Measurements from ENCODE around the gene NFE2L3. TPM values are rescaled to one million over a fixed set of nuclear protein-coding genes. Genes with fewer than 3 reads are reported as not detected.

NFE2L3 gene
- total and polyA plus RNA-seq, 9 of the 15 experiments (the other 6 are each of a cell fraction or from before 2014, with no cell fraction given): 2.9 to 16.9 (median 12.4) TPM

DNA sequence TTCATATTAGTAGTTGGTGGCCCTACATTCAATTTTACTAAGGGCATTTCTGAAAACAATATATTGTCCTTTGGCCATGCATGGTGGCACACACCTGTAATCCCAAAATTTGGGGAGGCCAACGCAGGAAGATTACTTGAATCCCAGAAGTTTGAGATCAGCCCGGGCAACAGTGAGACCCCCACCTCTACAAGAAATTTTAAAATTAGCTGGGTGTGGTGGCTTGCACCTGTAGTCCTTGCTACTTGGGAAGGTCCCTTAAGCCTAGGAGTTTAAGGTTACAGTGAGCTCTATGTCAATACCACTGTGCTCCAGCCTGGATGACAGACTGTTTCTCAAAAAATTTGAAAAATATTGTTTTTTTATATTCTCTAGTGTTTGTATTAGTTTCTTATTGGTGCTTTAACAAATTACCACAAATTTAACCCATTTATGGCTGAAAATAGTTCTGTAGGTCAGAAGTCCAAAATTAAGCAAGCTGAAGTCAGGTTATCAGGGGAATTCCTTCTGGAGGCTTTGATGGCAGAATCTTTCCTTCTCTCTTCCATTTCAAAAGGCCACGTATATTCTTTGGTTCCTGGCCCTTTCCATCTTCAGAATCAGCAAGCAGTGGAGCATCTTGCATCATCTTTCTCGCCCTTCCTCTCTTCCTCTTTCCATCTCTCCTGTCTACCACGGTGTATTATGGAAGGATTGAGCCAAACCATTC is 62.0 kb downstream of the NFE2L3 start (continued):
- TF ChIP-seq, protein P1, sequence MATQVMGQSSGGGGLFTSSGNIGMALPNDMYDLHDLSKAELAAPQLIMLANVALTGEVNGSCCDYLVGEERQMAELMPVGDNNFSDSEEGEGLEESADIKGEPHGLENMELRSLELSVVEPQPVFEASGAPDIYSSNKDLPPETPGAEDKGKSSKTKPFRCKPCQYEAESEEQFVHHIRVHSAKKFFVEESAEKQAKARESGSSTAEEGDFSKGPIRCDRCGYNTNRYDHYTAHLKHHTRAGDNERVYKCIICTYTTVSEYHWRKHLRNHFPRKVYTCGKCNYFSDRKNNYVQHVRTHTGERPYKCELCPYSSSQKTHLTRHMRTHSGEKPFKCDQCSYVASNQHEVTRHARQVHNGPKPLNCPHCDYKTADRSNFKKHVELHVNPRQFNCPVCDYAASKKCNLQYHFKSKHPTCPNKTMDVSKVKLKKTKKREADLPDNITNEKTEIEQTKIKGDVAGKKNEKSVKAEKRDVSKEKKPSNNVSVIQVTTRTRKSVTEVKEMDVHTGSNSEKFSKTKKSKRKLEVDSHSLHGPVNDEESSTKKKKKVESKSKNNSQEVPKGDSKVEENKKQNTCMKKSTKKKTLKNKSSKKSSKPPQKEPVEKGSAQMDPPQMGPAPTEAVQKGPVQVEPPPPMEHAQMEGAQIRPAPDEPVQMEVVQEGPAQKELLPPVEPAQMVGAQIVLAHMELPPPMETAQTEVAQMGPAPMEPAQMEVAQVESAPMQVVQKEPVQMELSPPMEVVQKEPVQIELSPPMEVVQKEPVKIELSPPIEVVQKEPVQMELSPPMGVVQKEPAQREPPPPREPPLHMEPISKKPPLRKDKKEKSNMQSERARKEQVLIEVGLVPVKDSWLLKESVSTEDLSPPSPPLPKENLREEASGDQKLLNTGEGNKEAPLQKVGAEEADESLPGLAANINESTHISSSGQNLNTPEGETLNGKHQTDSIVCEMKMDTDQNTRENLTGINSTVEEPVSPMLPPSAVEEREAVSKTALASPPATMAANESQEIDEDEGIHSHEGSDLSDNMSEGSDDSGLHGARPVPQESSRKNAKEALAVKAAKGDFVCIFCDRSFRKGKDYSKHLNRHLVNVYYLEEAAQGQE (IDR thresholded peaks at IDR 0.05; ENCODE audit: borderline replicate concordance): no peak
- TF ChIP-seq, protein P1 (CRISPR knock-in tag; IDR thresholded peaks at IDR 0.05; ENCODE audit: low read depth): no peak
- TF ChIP-seq CTBP1 (IDR thresholded peaks at IDR 0.05; ENCODE audit: borderline replicate concordance) (peak; percentile 85), HDGF (IDR thresholded peaks at IDR 0.05) (no peak), SUPT5H (IDR thresholded peaks at IDR 0.05) (no peak), CSDE1 (IDR thresholded peaks at IDR 0.05) (no peak), ZFPM2 (CRISPR knock-in tag; IDR thresholded peaks at IDR 0.05) (no peak), GABPA (tag; conservative IDR thresholded peaks at IDR 0.05; ENCODE audit: low read depth) (no peak; the same call in 1 of the 2 replicates), NFIC (IDR thresholded peaks at IDR 0.05) (no peak), ZNF445 (CRISPR knock-in tag; IDR thresholded peaks at IDR 0.05; ENCODE audit: low read depth) (no peak), FOXA3 (CRISPR knock-in tag; conservative IDR thresholded peaks at IDR 0.05 in 1 of 2, IDR thresholded peaks at IDR 0.05 in 1 of 2) (no peak), BRF2 (IDR thresholded peaks at IDR 0.05; ENCODE audit: borderline replicate concordance, insufficient read depth, insufficient read length) (no peak), SMARCA5 (IDR thresholded peaks at IDR 0.05) (no peak), YBX1 (IDR thresholded peaks at IDR 0.05) (no peak)
- TF ChIP-seq, protein P2, sequence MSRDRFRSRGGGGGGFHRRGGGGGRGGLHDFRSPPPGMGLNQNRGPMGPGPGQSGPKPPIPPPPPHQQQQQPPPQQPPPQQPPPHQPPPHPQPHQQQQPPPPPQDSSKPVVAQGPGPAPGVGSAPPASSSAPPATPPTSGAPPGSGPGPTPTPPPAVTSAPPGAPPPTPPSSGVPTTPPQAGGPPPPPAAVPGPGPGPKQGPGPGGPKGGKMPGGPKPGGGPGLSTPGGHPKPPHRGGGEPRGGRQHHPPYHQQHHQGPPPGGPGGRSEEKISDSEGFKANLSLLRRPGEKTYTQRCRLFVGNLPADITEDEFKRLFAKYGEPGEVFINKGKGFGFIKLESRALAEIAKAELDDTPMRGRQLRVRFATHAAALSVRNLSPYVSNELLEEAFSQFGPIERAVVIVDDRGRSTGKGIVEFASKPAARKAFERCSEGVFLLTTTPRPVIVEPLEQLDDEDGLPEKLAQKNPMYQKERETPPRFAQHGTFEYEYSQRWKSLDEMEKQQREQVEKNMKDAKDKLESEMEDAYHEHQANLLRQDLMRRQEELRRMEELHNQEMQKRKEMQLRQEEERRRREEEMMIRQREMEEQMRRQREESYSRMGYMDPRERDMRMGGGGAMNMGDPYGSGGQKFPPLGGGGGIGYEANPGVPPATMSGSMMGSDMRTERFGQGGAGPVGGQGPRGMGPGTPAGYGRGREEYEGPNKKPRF (IDR thresholded peaks at IDR 0.05; ENCODE audit: low read depth, low read length): no peak
- TF ChIP-seq, protein P3, sequence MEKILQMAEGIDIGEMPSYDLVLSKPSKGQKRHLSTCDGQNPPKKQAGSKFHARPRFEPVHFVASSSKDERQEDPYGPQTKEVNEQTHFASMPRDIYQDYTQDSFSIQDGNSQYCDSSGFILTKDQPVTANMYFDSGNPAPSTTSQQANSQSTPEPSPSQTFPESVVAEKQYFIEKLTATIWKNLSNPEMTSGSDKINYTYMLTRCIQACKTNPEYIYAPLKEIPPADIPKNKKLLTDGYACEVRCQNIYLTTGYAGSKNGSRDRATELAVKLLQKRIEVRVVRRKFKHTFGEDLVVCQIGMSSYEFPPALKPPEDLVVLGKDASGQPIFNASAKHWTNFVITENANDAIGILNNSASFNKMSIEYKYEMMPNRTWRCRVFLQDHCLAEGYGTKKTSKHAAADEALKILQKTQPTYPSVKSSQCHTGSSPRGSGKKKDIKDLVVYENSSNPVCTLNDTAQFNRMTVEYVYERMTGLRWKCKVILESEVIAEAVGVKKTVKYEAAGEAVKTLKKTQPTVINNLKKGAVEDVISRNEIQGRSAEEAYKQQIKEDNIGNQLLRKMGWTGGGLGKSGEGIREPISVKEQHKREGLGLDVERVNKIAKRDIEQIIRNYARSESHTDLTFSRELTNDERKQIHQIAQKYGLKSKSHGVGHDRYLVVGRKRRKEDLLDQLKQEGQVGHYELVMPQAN (IDR thresholded peaks at IDR 0.05; ENCODE audit: borderline replicate concordance): no peak
